ENCODE measurements around the gene SCIN.

The SCIN gene

GRCh38 chr7:12569673-12570072 is 847 bp upstream of the SCIN start:
- no peak for DNase-seq (ENCODE audit: low read depth)

DNA sequence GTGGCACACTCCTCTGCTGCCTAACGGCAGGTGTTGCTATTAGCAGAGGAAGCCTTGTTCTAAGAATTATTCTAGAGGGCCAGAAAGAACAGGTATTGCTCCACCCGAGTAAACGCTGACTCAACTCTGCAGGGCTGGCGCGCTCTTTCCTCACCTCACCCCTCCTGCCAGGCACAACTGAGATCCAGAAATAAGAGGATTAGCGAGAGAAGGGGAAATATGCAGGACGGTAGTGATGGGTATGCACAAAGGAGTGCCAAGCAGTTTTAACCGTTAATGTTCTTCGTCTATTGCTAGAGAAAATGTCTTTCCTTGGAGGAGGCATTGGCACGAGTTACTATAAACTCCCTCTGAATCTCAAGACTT is 369 bp upstream of the SCIN start:
- no peak for DNase-seq (ENCODE audit: low read depth)

GRCh38 chr7:12571691-12572090 is 1.2 kb downstream of the SCIN start:
- DNase-seq (ENCODE audit: low read depth) = no peak

- DNase-seq (ENCODE audit: low read depth) = no peak
These were observed 2.5 kb downstream of the SCIN start for GRCh38 chr7:12572941-12573575.

- no peak for DNase-seq (ENCODE audit: low read depth)
These were observed 3.4 kb downstream of the SCIN start for GRCh38 chr7:12573885-12574284.

- DNase-seq (ENCODE audit: low read depth) = no peak
These were observed 8.6 kb downstream of the SCIN start for GRCh38 chr7:12578930-12579640.

GRCh38 chr7:12581897-12582296 is 11.4 kb downstream of the SCIN start:
- DNase-seq (ENCODE audit: low read depth) = no peak

- DNase-seq (ENCODE audit: low read depth) = no peak
These were observed 11.8 kb downstream of the SCIN start for GRCh38 chr7:12582362-12582761.

DNA sequence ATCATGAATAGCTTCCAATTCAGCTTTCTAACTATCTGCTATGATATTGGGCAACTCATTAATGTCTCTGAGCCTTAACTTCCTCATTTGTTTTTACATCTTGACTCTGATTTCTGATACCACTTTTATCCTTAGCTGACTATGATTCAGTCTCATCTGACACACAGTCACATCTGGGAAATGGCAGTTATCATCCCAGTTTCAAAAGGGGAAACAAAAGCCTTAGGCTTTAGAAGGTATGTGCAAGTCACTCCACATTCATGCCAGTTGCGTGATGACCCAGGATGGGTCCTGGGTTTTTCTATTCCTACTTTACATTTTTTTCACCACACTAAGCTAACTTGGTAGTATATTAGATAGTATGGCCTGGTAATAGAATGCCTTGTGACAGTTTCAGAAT is 12.7 kb downstream of the SCIN start:
- DNase-seq (ENCODE audit: low read depth) = no peak

DNA sequence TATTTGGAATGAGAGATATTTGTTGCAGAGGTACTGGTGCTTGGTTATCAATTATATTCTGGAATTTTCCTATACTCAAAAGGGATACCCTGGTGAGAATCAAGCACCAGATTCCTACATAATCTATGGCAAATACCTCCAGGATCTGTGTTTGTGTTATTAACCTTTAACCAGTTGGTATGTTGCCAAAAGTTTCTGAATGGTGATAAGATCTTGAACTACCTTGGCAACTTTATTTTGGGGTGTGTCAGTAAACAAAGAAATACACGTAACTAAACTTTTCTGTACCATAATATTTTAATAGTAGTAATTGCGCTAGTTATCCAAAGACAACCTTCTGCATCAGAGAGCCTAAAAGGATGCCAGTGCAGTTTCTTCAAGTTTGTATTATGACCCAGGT is 13.4 kb downstream of the SCIN start:
- DNase-seq (ENCODE audit: low read depth) = no peak

DNA sequence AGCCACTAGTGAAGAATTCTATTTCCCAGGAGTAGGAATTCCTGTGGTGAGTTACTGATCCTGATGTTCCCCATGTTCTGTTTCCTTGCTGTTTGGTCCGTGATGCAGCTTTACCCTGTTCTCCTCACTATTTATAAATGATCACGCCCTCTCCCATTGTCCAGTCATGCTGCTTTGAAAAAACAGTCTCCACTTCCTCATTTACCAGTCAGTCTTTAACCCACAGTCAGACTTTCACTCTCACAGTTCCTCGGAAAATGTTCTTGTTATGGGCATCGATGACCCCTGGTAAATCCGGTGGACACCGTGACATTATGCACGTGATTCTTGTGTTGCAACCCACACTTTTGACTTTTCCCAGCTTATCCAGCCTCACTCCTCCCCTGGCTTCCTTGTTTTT is 14.4 kb downstream of the SCIN start:
- peak; percentile 67 for DNase-seq (ENCODE audit: low read depth)

- no peak for DNase-seq (ENCODE audit: low read depth)
These were observed 15.8 kb downstream of the SCIN start for GRCh38 chr7:12586271-12586670.

GRCh38 chr7:12588259-12588904 is 17.9 kb downstream of the SCIN start:
- DNase-seq (ENCODE audit: low read depth) = no peak

GRCh38 chr7:12590559-12590958 is 20.0 kb downstream of the SCIN start:
- DNase-seq (ENCODE audit: low read depth) = no peak

GRCh38 chr7:12594122-12594897 is 23.8 kb downstream of the SCIN start:
- DNase-seq (ENCODE audit: low read depth) = no peak

- DNase-seq (ENCODE audit: low read depth) = no peak
These were observed 24.6 kb downstream of the SCIN start for GRCh38 chr7:12595148-12595547.

DNA sequence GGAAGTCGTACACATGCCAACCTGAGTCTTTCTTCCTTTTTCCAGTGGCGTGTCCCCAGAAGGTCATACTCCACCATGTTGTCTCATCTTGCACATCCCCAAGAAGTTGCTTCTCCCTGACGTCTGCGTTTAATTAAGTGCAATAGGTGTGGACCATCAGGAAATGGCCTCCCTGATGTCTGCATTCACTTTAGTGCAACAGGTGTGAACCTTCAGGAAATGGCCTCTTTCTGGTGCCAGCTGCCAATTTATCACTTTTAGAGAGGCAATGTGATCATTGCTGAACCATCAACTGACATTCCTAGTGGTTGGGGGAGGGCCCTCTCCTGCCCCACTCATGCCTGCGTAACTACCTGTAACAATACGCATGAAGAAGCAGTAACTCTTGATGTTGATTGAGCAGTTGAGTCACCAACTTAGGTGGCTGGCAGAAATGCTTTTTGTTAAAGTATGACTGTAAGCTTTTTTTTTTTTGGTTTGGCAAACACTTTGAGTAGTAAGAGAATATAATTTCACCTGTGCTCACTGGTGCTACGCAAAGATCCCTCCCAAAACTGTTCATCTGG is 25.8 kb downstream of the SCIN start:
- no peak for DNase-seq (ENCODE audit: low read depth)

- no peak for DNase-seq (ENCODE audit: low read depth)
These were observed 30.9 kb downstream of the SCIN start for GRCh38 chr7:12601302-12601869.

DNA sequence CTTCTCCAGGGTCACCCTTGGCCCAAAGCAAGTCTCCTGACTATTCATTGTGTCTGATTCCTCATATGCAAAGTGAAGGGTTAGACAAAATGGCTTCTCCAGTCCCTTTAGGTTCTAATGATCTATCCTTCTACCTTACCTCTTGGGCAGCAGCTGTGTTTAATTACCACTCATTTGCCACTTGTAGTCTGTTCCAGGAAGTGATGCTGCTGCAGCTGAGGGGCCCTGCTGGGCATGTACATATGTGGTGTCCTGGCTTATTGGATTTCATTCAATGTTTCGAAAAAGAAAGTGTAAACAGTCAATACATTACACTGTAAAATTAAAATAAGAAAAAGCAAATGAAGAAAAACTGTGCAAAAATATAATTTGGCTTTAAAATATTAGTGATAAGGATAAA is 36.6 kb downstream of the SCIN start:
- DNase-seq (ENCODE audit: low read depth) = no peak

DNA sequence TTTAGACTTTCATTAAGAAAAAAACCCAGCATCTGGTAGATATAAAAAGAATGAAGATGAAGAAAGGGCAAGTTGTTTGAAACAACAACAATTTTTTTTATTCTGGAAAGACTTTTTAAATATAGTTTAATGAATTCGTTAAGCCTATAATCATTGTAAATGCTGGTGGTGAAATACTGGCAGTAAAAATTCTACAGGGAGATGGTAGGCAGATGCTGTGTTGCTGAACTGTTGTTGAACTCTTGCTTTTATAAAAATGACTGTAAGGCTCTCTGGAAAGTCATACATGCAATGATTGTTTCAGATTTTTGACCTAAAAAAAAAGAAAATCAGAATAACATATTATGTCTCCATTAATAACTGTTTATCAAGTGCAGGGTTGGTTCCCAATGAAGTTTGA is 39.0 kb downstream of the SCIN start:
- peak; percentile 7 for DNase-seq (ENCODE audit: low read depth)

- DNase-seq (ENCODE audit: low read depth) = no peak
These were observed 40.4 kb downstream of the SCIN start for GRCh38 chr7:12610899-12611298.

DNA sequence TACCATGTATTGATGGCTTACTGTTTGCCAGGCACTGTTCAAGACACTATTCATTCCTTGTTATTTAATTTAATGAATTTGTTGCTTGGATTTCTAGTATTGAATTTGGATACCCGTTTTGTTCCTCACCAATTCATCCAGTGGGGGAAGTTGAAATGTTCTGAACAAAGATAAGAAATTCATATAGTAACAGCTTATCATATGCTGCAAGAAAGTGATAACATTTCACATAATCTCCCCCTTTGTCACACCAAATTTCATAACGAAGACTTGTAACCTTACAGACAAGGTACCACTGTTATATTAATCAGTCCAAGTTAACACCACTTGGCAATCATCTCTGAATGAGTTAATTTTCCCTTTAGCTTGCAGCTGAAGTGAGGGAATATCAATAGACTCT is 42.1 kb downstream of the SCIN start:
- DNase-seq (ENCODE audit: low read depth) = no peak
